Brain pericyte (primary cell): ENCODE measurements around the gene NOTCH1.

ENCODE experiments used
- DNase-seq: peaks from one replicate; pipeline ENCODE4 v3.0.0-alpha.2; 2012; ENCODE audit warnings: low read depth, low spot score

NOTCH1 gene

DNA sequence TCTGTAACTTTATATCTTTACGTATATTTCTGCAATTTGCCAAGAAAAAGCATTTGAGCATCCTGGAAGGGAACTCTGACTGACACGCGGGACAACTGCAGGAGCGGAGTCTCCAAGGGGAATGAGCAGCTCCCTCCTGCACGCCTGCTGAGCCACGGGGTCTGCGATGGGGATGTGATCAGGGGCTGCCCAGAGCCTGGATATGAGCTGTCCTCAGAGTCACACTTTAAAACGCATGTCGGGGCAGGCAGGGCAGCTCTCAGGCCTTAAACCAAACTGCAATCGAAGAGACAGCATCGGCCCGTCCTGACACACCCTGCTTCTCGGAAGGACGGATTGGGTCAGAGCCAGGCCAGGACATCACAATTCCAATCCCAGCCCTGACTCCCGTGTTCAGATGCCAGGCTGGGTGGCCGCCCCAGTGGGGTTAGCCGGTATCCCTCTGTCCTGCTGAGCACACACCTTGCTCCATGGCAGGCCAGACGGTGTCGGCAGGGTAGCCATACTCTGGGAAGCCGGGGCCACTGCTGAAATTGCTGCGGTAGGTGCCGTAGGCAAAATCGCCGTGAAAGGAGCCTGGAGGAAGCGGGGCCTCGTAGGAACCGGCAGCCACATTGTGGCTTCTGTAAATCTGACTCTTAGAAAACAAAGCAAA, 80.2 kb downstream of the NOTCH1 start:
- DNase-seq, result no peak

DNA sequence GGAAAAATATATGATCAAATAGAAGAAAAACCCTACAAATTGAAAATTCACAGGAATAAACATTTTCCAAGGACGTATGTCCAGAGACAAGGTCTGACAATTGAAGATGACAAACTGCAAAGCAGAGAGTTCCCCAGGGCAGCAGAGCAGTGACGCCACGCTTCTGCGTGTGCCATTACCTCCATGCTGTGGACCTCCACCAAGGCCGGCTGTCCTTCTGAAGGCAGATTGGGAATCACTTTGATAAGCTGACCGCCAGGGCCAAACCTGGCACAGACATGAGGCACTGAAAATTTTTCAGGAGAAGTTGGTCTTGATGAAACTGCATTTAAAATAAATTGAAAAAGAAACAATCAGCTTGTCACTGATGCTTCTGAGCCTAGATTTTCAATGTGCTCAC, 81.6 kb downstream of the NOTCH1 start:
- DNase-seq, result no peak

DNA sequence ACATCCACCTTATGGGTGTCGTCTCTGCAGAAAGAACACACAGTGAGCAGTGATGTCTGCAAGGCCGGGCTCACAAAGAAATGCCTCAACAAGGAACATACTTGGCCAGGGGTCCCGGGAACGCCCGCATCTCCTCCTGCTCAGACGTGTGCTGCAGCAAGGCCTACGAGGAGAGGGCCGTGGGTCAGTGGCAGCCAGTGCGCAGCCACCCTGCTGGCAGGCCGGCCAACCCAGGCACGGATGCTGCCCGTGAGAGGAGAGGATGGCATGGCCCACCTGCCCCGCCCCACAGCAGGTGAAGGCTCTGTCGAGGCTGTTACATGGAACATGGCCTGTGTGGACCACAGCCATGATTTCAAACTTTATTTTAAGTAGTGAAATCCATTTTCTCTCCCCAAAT, 82.3 kb downstream of the NOTCH1 start:
- no peak for DNase-seq

DNA sequence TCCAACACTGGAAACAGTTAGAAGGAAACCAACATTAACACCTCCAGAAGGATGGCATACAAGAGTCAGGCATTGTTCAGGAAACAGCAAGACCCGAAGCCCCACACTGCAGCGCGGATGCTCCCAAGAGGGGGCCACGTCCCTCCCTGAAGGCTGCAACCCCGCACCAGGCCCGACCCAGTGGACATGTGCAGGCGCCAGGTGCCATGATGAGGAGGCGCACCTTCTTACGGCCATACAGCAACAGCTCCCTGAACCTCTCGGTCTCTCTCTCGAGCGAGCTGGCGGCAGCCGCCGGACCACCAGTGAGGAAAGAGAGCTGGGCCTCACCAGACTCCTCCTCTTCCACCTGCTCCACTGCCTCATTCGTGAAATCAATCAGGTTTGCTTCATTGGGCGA, 83.2 kb downstream of the NOTCH1 start:
- no peak for DNase-seq

DNA sequence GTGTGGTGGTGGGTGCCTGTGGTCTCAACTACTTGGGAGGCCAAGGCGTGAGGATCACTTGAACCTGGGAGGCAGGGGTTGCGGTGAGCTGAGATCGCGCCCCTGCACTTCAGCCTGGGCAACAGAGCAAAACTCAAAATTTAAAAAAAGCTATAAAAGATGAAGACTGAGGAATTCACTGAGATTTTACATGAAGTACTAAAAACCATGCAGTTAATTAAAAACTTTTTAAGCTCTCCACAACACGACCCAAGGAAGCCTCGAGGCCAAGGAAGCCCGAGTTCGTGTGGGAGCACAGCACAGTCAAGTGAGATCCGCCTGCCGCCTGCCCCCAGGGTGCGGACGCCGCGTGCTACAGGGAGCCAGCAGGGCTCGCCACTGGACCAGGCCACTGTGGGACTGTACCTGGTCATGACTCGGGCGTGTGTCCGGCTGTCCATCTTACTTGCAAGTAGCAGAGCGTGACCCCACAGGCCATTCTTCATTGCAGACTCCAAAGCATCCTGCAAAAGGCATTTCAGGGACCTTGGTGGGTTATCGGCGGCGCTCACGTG, 85.0 kb downstream of the NOTCH1 start:
- DNase-seq, result no peak

DNA sequence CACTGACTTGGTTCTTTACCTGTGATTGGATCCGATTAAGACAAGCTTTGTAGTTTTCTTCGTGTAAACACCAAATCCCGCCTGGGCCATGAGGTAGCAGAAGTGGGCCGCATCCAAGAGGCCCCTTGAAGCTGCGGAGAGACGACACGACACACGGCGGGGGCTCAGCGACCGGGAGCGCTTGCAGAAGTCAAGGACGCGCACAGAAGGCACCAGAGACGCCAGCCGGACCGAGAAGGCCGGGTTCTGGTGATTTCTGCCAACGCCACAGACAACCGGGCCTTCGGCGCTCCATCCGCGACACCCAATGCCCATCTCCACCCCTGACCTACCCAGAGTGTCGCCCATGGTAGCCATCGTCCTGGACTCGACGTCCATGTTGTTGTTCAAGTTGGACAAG, 86.4 kb downstream of the NOTCH1 start:
- DNase-seq, result no peak

DNA sequence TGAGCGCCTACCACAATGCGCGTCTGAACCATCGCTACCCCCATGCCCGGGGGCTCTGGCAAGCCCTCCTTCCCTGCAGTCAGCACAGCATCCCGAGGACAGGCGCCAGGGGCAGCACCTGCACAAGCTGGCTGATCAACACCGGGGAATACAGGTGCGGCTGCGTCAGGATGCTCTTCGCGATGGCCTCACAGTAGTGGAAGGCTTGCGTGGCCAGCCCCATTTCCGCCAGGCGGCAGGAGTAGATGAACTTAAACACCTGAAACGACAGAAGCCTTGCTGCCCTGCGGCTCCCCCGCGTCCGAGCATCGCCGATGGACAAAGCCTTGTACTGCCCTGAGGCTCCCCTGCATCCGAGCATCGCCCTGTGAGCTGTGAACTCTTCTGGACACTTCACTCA, 88.5 kb downstream of the NOTCH1 start:
- no peak for DNase-seq

DNA sequence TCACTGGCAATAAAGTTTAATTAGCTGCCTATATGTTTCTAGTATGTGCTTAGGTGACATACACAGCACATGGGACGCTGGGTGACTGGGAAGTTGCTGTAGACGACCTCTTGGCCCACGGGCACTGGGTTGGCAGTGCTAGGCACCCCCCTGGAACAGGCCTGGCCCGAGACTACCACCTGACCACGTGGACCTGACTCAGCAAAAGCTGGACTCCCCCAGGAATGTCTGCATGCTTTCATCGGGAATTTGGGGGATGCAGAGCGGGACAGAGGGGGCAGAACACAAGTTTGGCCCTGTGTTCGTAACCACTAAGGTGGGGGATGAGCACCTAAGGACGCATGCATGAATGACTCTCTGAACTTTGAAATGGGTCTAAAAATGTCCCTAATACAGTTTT, 89.6 kb downstream of the NOTCH1 start:
- DNase-seq, result no peak

DNA sequence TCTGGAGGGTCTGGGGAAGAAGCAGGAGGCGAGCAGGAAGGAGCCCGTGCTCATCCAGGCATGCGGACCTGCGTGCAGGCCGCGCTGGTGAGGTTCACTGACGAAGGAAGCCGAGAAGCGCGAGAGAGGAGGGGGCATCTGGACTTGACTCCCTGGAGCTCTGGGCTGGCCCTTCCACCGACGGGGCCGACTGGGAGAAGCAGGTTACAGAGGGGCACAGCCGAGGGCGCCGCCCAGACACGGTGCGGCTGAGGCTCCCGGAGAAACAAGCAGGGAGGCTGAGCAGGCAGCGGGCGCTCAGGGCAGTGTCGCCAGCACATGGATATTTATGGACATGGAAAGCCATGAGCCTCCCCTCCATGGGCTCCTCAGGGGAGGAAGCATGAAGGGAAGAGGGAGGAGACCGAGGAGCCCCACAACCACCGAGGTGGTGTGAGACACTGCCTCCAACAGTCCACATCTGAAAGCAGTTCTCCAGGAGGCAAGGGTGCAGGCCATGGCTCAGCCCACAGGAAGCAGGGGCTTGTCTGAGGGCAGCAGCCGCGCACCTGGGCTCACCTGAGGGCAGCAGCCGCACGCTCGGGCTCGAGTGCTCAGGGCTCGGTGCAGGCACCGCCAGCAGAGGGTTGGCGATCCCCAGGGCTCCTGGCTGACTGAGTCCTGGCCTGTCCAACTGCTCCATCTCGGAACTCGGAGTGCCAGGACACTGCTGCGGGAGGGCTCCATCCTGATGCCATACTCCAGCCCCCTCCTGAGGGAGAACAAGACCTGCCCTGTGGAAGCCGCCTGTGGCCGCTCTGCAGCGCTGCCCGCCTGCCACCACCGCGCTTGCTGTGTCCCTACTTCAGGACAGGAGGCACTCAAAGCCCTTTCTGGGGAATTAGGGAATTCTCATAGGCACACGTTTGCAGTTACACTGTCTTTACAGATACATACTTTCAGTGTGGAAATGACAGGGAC, 90.5 kb downstream of the NOTCH1 start:
- DNase-seq, result no peak

DNA sequence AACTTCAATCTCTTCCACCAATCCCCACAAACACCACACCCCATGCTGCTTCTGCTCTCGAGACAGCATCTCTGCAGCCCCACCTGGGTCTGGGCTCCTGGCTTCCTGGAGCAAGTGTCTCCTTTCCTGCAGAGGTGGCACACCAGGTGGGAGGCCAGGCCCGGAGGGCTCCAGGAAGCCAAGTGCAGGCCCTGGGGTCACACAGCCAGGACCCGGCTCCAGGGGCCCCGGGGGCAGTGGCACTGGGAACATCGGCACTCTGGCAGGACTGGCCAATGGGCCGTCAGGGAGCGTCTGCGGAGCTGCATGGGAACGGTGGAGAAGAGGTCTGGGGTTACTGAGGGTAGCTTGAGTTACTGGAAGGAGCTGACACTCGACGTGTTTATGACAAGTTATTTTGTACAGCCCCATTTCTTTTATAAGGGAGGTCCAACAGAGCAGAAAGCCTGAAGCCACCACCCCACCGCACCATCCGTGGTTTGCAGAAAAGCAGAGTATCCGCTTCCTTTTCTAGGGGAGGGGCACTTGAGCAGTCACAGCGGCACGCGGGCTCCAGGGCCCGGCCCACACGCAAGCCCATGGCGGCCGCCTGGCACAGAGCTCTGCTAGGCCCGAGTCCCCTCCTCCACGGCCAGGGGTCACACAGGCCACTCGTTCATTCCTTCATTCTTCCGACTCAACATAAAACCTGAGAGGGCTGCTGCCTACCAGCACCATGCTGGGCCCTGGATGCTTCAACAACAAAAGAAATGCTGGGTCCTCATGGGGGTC, 91.6 kb downstream of the NOTCH1 start:
- no peak for DNase-seq

DNA sequence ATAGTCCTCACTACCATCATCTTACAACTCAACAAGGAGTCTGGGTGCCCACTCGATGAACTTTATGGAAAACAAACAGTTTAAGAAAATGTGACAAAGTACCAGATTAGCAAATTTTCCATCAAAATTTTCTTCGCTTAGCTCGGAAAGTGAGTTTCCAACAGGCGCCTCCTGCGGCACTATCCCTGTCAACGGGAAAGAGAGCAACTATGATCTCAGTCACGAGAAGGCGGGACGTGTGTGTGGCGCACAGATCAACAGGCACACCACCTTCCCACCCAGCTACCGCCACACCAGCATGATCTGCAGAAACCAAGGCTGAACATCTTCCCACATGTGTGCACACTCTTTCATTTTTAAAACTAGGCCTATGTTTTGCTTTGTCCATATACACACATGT, 92.5 kb downstream of the NOTCH1 start:
- DNase-seq, result no peak

DNA sequence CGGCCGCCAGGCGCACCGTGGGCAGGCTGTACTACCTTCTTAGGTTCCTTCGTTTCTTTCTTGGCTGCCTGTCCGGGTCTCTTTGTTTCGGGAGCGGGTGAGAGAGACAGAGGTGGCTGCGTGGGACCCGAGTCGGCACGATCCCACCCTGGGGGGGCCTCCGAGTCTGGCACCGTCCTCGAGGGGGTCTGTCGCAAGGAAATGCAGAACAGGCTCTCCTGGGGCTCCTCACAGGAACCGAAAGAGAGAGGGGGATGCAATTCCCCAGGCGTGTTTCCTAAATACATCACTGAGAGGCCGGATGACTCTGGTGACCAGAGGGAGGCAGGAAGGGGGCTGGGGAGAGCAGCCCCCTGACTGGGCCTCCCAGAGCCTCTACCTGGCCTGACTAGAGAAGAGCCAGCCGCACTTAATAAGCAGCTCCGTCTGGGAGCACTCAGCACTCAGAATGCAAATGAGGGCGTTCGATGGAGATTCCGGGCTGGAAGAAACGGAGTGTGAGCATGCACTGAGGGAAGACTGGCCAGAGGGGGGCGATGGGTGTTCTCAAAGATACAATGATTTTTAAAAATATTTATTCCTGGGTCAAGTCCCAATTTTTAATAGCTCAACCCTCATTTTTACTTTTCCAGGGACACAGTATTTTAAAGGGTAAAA, 94.5 kb downstream of the NOTCH1 start:
- no peak for DNase-seq

DNA sequence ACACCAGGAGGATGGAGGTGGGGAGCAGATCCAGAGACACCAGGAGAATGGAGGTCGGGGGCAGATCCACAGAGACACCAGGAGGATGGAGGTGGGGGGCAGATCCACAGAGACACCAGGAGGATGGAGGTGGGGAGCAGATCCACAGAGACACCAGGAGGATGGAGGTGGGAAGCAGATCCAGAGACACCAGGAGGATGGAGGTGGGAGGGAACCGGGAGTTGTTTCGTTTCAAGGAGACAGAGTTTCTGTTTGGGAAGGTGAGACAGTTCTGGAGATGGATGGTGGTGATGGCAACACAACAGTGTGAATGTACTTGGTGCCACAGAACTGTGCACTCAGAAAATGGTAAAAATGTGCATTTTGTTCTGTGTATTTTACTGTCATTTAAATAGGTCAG, 97.2 kb downstream of the NOTCH1 start:
- DNase-seq, result no peak

DNA sequence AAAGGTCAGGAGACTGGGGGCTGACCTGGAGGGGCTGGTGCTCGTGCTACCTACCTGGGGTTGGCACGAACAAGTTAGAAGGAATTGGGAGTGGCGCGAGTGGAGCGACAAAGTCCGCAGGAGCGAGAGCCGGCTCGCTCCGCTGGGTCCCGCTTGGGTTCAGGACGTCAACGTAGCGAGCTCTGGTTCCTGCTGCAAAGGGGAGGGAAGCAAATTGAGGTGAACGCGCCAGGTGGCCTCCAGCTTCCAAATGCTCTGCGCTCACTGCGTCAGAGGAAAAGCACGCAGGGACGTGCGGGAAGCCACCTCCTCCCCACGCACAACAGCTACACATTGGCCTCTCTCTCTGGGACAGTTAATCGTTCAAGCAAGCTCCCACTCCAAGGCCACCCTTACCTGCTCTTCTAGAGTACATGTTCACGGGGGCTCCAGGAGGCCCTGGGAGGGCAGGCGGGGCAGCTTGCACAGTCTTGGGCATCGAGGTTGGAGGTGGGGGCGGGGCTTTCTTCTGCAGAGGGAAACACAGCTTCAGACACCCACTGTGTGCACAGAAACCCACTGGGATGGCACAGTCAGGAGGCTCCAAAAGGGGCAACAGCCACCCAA, 98.6 kb downstream of the NOTCH1 start:
- no peak for DNase-seq

DNA sequence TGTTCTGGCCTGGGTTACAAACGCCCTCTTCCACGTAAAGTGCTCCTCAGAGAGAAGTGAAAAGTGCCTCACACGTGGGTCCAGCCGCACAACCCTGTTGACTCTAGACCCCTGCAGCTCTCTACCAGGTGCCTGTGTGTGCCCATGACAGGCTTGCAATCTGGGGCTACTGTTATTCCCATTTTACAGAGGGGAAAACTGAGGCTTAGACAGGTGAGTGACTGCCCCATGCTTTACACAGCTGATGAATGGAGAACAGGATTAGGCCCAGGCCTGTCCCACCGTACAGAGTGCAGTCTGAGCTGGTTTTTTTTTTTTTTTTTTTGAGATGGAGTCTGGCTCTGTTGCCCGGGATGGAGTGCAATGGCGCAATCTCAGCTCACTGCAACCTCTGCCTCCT, 100.0 kb downstream of the NOTCH1 start:
- DNase-seq, result no peak
